ENCODE measurements around the gene HOXD11.

- TF ChIP-seq CTCF (IDR thresholded peaks at IDR 0.05) = no peak
- TF ChIP-seq POLR2A (IDR thresholded peaks at IDR 0.05) = no peak
- TF ChIP-seq EP300 (IDR thresholded peaks at IDR 0.05) = no peak
These were observed 4.8 kb downstream of the HOXD11 start for GRCh38 chr2:176111846-176112374.
